Peyer's patch (tissue), 4 donors: ENCODE data around the gene SLCO4A1. TPM values are rescaled to one million over a fixed set of nuclear protein-coding genes. Genes with fewer than 3 reads are reported as not detected.

ENCODE experiments used
- DNase-seq, 3 donors: peaks; one replicate each; pipeline ENCODE4 v3.0.0-alpha.2; 2017 to 2019
- H3K27ac ChIP-seq, 4 donors: fragments of 200-600 bp; sonication (generic); one replicate each; pipeline ENCODE4 v1.5.1; 2016 to 2019
- H3K27me3 ChIP-seq, 2 donors: fragments of 200-600 bp; sonication (generic); one replicate each; pipeline ENCODE4 v1.5.1; 2019
- H3K36me3 ChIP-seq, 3 donors: fragments of 200-600 bp; sonication (generic); one replicate each; pipeline ENCODE4 v1.5.1; 2016 to 2019
- H3K4me1 ChIP-seq, 4 donors: fragments of 200-600 bp; sonication (generic); one replicate each; pipeline ENCODE4 v1.5.1; 2016 to 2019
- H3K4me3 ChIP-seq, 4 donors: fragments of 200-600 bp; sonication (generic); 1 replicate in 3 of 4; 2 replicates in 1 of 4; pipeline ENCODE4 v1.5.1; 2016 to 2019; ENCODE audit warnings: mild to moderate bottlenecking in 1 of 4
- H3K9me3 ChIP-seq, 4 donors: fragments of 200-600 bp; sonication (generic); one replicate each; pipeline ENCODE4 v1.5.1; 2016 to 2019; ENCODE audit warnings: mild to moderate bottlenecking in 1 of 4
- CTCF ChIP-seq, 6 experiments: fragments of 450-650 bp in 4 of 6; fragments of 200-600 bp in 2 of 6; sonication (generic) in 1 of 6; IDR thresholded peaks; one replicate each; pipeline ENCODE4 v1.5.1; 2017 to 2019; ENCODE audit warnings: antibody characterized with exemption in 6 of 6, mild to moderate bottlenecking in 3 of 6, moderate library complexity in 1 of 6
- POLR2A ChIP-seq, 2 donors: fragments of 450-650 bp; IDR thresholded peaks; one replicate each; pipeline ENCODE4 v1.5.1; 2017; ENCODE audit warnings: antibody characterized with exemption in 2 of 2, mild to moderate bottlenecking in 2 of 2, moderate library complexity in 2 of 2
- total RNA-seq, 4 donors: library from RNA; depleted of rRNA; stranded (reverse); fragments of >200 nt; gene quantifications; one replicate each; pipeline ENCODE4 v1.1.0, GENCODE V29; 2016

The SLCO4A1 gene
- total RNA-seq, 4 donors from 2014 or later, result 6.7 to 42.9 (median 28.5) TPM

GRCh38 chr20:62702013-62702300 lies 59.7 kb downstream of the SLCO4A1 start:
- TF ChIP-seq CTCF (IDR thresholded peaks at IDR 0.05), result no peak
- TF ChIP-seq POLR2A (IDR thresholded peaks at IDR 0.05), result no peak
- no peaks in the 10 kb centered on the region for H3K9me3 ChIP-seq
- no peaks in the 10 kb centered on the region for H3K27me3 ChIP-seq
- H3K4me1 ChIP-seq, result peaks cover 0 to 14% (median 0%) of the 10 kb centered on the region in 4 donors
- DNase-seq, result no peak
- no peak overlapping the region for H3K27ac ChIP-seq
- no peak overlapping the region for H3K4me3 ChIP-seq
- H3K36me3 ChIP-seq, result no peaks in the 10 kb centered on the region

GRCh38 chr20:62702895-62703852 lies 60.9 kb downstream of the SLCO4A1 start:
- Histone ChIP-seq H3K9me3 (no peaks in the 10 kb centered on the region), H3K4me3 (no peak overlapping the region), H3K4me1 (peaks cover 0 to 15% (median 0%) of the 10 kb centered on the region in 4 donors), H3K27me3 (peaks cover 0 to 3% of the 10 kb centered on the region in 2 donors), H3K27ac (peak overlapping the region in 1 of 4 donors; percentile 7), H3K36me3 (no peaks in the 10 kb centered on the region)
- no peak for DNase-seq
- no peak for TF ChIP-seq CTCF (IDR thresholded peaks at IDR 0.05)
- no peak for TF ChIP-seq POLR2A (IDR thresholded peaks at IDR 0.05)

- Histone ChIP-seq H3K9me3 (no peaks in the 10 kb centered on the region), H3K27ac (peak overlapping the region in 1 of 4 donors; percentile 7), H3K36me3 (no peaks in the 10 kb centered on the region), H3K4me1 (peaks cover 0 to 21% (median 3%) of the 10 kb centered on the region in 4 donors), H3K27me3 (peaks cover 0 to 9% of the 10 kb centered on the region in 2 donors), H3K4me3 (no peak overlapping the region)
- no peak for TF ChIP-seq POLR2A (IDR thresholded peaks at IDR 0.05)
- no peak for TF ChIP-seq CTCF (IDR thresholded peaks at IDR 0.05)
- no peak for DNase-seq
Observed at GRCh38 chr20:62703853-62704228, 61.5 kb downstream of the SLCO4A1 start.

GRCh38 chr20:62704341-62704948 lies 62.1 kb downstream of the SLCO4A1 start:
- no peaks in the 10 kb centered on the region for H3K36me3 ChIP-seq
- no peaks in the 10 kb centered on the region for H3K9me3 ChIP-seq
- peaks cover 0 to 25% (median 4%) of the 10 kb centered on the region in 4 donors for H3K4me1 ChIP-seq
- no peak overlapping the region for H3K4me3 ChIP-seq
- H3K27ac ChIP-seq, result peak overlapping the region in 1 of 4 donors; percentile 7
- peak in 2 of 3 donors; percentile 65 to 71 for DNase-seq
- TF ChIP-seq CTCF (IDR thresholded peaks at IDR 0.05), result no peak
- TF ChIP-seq POLR2A (IDR thresholded peaks at IDR 0.05), result no peak
- peaks cover 0 to 14% of the 10 kb centered on the region in 2 donors for H3K27me3 ChIP-seq

GRCh38 chr20:62705627-62706026 lies 63.3 kb downstream of the SLCO4A1 start:
- no peaks in the 10 kb centered on the region for H3K36me3 ChIP-seq
- no peak overlapping the region for H3K27ac ChIP-seq
- no peaks in the 10 kb centered on the region for H3K9me3 ChIP-seq
- H3K4me3 ChIP-seq, result no peak overlapping the region
- TF ChIP-seq POLR2A (IDR thresholded peaks at IDR 0.05) (no peak), CTCF (IDR thresholded peaks at IDR 0.05) (no peak)
- DNase-seq, result no peak
- H3K4me1 ChIP-seq, result peaks cover 0 to 25% (median 4%) of the 10 kb centered on the region in 4 donors
- H3K27me3 ChIP-seq, result peaks cover 0 to 25% of the 10 kb centered on the region in 2 donors
